B cell (primary cell): ENCODE data around the gene SARS2.

ENCODE experiments used
- CTCF ChIP-seq: fragments of 200-600 bp; IDR thresholded peaks from one replicate; pipeline ENCODE4 v1.8.0; 2022; ENCODE audit warnings: antibody characterized with exemption, mild to moderate bottlenecking
- EZH2 ChIP-seq: IDR thresholded peaks from 2 replicates; pipeline ENCODE4 v1.6.1; 2012; ENCODE audit warnings: borderline replicate concordance, low read depth, mild to moderate bottlenecking, moderate library complexity, low read length; ENCODE audit not compliant: insufficient read depth, poor library complexity, severe bottlenecking

- TF ChIP-seq CTCF (no peak), EZH2 (no peak)
Measured at GRCh38 chr19:38899447-38900201, 30.9 kb downstream of the SARS2 start, which contains the start of the genes NFKBIB and SIRT2.
